A673 (cell line): ENCODE results near the gene SNCB. TPM values are rescaled to one million over a fixed set of nuclear protein-coding genes. Genes with fewer than 3 reads are reported as not detected.

Source experiments
- BruUV-seq: library from RNA; stranded (reverse); fragments of 400-500 nt; replicated peaks from 2 replicates; lab custom pipeline; 2021; lab: Mats Ljungman, UMichigan
- CTCF ChIA-PET: fragments of 300-600 bp; sonication (Branson Sonifier 250); formaldehyde crosslinking; loops from one replicate; lab custom pipeline; 2022; ENCODE audit warnings: antibody characterized with exemption; lab: Charles Lee
- POLR2A ChIA-PET: fragments of 300-600 bp; sonication (Branson Sonifier 250); formaldehyde crosslinking; loops from one replicate; lab custom pipeline; 2022; ENCODE audit warnings: antibody characterized with exemption; ENCODE audit not compliant: low non-redundant PET; lab: Charles Lee
- DNase-seq: peaks from one replicate; pipeline ENCODE4 v3.0.0-alpha.2; 2015; ENCODE audit warnings: low spot score
- H3K27ac ChIP-seq: fragments of 200-600 bp; sonication (generic); 2 replicates; pipeline ENCODE4 v1.5.1; 2016; ENCODE audit warnings: mixed run types, low read depth, mild to moderate bottlenecking, mixed read lengths, antibody characterized with exemption, low read length; ENCODE audit not compliant: poor library complexity, severe bottlenecking
- H3K27me3 ChIP-seq: fragments of 200-600 bp; sonication (generic); replicated peaks from 2 replicates; pipeline ENCODE4 v1.6.1; 2017; ENCODE audit warnings: mixed run types, low read depth, mild to moderate bottlenecking, mixed read lengths, antibody characterized with exemption, low read length; ENCODE audit not compliant: insufficient read depth, poor library complexity
- H3K36me3 ChIP-seq: fragments of 200-600 bp; sonication (generic); 2 replicates; pipeline ENCODE4 v1.6.1; 2016; ENCODE audit warnings: mixed run types, mild to moderate bottlenecking, mixed read lengths, antibody characterized with exemption, low read length; ENCODE audit not compliant: insufficient read depth, poor library complexity, severe bottlenecking
- H3K4me1 ChIP-seq: fragments of 200-600 bp; sonication (generic); 2 replicates; pipeline ENCODE4 v1.6.1; 2017; ENCODE audit warnings: mixed run types, mild to moderate bottlenecking, mixed read lengths, antibody characterized with exemption, low read length; ENCODE audit not compliant: insufficient read depth, poor library complexity, severe bottlenecking
- H3K4me3 ChIP-seq: fragments of 200-600 bp; sonication (generic); 2 replicates; pipeline ENCODE4 v1.5.1; 2016; ENCODE audit warnings: low read depth, mixed run types, mild to moderate bottlenecking, mixed read lengths, low read length; ENCODE audit not compliant: poor library complexity, severe bottlenecking
- H3K9me3 ChIP-seq: fragments of 200-600 bp; sonication (generic); 2 replicates; pipeline ENCODE4 v1.6.1; 2016; ENCODE audit warnings: mixed run types, low read depth, mild to moderate bottlenecking, mixed read lengths, antibody characterized with exemption, low read length; ENCODE audit not compliant: poor library complexity, severe bottlenecking
- EZH2 ChIP-seq: fragments of 200-600 bp; sonication (generic); IDR thresholded peaks from 2 replicates; pipeline ENCODE4 v1.6.1; 2017; ENCODE audit warnings: borderline replicate concordance, low read depth, mild to moderate bottlenecking, mixed read lengths, antibody characterized with exemption, low read length; ENCODE audit not compliant: poor library complexity, severe bottlenecking
- intact Hi-C: fragments of 100-400 bp; cut with micrococcal nuclease; formaldehyde crosslinking; loops from one replicate; pipeline ENCODE4 v1.10.0; 2022; ENCODE audit not compliant: unreplicated experiment
- total RNA-seq: library from RNA; stranded (reverse); gene quantifications from 2 replicates; pipeline ENCODE4 v1.2.3, GENCODE V29; 2021
- TF ChIP-seq, protein P1 (sequence below): fragments of 300-800, 200-600 bp; sonication (generic); conservative IDR thresholded peaks from 2 replicates; pipeline ENCODE4 v1.5.1; 2017; ENCODE audit warnings: low read depth, mild to moderate bottlenecking, antibody characterized with exemption, low read length, moderate library complexity, mixed read lengths

SNCB gene
- total RNA-seq, 1 experiment from 2014 or later: not detected

DNA sequence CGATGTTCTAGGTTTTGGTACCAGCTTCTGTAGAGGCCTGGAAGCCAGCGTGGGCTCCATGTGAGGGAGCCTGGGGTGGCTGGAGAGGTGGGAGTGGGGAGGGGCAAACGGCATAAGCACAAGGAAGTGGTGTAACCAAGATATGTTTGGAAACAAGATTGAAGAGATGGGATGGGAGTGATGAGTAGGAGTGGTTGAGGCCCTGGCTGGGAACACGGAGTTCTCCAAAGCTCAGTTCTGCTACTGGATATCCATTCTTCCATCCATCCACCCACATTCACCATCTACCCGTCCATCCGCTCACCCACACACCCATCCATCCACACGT is 29.1 kb upstream of the SNCB start:
- CTCF ChIA-PET: no interaction called here
- intact Hi-C loops: loop anchor here (2.0 kb wide), 1 partner anchor 159 kb away; no protein-coding TSS in a partner anchor

DNA sequence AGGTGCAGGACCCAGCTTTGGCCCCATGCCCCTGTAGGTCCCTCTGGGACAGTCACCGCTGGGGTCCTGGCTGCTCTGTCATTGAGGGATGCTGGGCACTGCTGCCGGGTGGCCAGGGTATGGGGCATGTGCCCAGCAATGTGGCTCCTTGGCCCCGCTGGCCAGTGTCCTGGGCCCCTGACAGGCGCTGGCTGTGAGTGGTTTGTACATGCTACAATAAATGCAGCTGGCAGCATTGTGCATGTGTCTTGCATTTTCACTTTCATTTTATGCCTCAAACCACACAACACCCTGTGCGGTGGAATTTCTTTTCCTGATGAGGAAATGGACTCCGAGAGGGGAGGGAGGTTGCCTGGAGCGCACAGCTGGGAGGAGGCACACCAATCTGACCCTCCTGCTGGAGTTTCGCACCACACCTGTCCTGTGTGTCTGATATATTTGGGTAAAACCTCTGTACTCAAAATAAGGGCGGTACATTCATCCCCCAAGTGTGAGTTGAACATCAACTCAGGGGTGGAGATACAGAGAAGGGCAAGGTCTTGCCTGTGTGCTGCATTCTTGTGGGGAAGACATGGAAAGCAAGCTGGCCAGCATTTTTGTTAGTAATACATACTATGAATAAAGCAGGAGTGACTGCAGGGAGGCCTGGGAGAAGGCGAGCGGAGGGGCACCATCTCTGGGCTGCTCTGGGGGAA is 28.6 kb upstream of the SNCB start:
- TF ChIP-seq EZH2: no peak
- POLR2A ChIA-PET: no interaction called here
- Histone ChIP-seq H3K27ac (no peak overlapping the region), H3K27me3 (no peaks in the 10 kb centered on the region), H3K4me3 (no peak overlapping the region), H3K4me1 (no peaks in the 10 kb centered on the region), H3K9me3 (no peaks in the 10 kb centered on the region), H3K36me3 (no peaks in the 10 kb centered on the region)
- DNase-seq: no peak
- BruUV-seq: no TSS peak
- CTCF ChIA-PET: interaction anchor here (1.3 to 1.7 kb wide), 2 partner anchors 9 to 453 kb away, joined by 4 read pairs; no protein-coding TSS in a partner anchor
- intact Hi-C loops: loop anchor here (2.0 kb wide), 1 partner anchor 160 kb away; no protein-coding TSS in a partner anchor

More for the DNA sequence above, 29.1 kb upstream of the SNCB start:
- no peak for DNase-seq
- H3K36me3 ChIP-seq: no peaks in the 10 kb centered on the region
- no TSS peak for BruUV-seq
- no peak overlapping the region for H3K27ac ChIP-seq
- H3K4me3 ChIP-seq: no peak overlapping the region
- POLR2A ChIA-PET: no interaction called here
- no peak for TF ChIP-seq EZH2
- TF ChIP-seq, protein P1, sequence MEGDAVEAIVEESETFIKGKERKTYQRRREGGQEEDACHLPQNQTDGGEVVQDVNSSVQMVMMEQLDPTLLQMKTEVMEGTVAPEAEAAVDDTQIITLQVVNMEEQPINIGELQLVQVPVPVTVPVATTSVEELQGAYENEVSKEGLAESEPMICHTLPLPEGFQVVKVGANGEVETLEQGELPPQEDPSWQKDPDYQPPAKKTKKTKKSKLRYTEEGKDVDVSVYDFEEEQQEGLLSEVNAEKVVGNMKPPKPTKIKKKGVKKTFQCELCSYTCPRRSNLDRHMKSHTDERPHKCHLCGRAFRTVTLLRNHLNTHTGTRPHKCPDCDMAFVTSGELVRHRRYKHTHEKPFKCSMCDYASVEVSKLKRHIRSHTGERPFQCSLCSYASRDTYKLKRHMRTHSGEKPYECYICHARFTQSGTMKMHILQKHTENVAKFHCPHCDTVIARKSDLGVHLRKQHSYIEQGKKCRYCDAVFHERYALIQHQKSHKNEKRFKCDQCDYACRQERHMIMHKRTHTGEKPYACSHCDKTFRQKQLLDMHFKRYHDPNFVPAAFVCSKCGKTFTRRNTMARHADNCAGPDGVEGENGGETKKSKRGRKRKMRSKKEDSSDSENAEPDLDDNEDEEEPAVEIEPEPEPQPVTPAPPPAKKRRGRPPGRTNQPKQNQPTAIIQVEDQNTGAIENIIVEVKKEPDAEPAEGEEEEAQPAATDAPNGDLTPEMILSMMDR: no peak
- H3K9me3 ChIP-seq: no peaks in the 10 kb centered on the region
- no peaks in the 10 kb centered on the region for H3K27me3 ChIP-seq
- no peaks in the 10 kb centered on the region for H3K4me1 ChIP-seq

DNA sequence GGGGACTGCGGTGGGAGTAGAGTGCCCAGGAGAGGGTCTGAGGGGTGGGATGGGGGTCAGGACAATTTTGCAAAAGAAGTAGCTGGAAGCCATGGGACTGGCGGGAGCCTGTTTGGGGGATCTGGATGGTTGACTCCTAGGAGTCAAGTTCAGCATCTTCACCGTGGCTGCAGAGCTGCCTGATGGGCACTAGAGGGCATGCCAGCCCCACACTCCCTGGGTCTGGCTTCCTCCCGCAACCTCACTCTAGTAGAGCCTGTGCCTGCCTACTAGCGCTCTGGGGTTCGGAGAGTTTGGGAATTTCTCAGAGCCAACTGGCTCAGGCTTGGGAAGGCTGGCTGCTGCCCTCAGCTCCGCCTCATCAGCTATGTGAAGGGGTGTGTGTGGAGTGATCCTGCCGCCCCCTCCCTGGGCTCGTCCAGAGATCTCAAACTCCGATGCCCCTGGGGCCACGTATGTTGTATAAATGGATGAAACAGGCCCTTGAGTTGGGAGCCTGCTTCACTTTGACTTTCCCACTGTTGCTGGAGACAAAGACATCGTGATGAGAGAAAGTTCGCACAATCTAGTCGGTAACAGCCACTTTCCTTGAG is 27.8 kb upstream of the SNCB start:
- DNase-seq: peak; percentile 61
- TF ChIP-seq, protein P1: peak; percentile 79
- TF ChIP-seq EZH2: no peak
- H3K27me3 ChIP-seq: no peaks in the 10 kb centered on the region
- H3K4me3 ChIP-seq: no peak overlapping the region
- intact Hi-C loops: loop anchor here (2.0 kb wide), 1 partner anchor 161 kb away; no protein-coding TSS in a partner anchor
- no peaks in the 10 kb centered on the region for H3K4me1 ChIP-seq
- no peaks in the 10 kb centered on the region for H3K9me3 ChIP-seq
- no peak overlapping the region for H3K27ac ChIP-seq
- CTCF ChIA-PET: interaction anchor here (1.3 to 1.7 kb wide), 2 partner anchors 8 to 454 kb away, joined by 4 read pairs; no protein-coding TSS in a partner anchor
- POLR2A ChIA-PET: no interaction called here
- BruUV-seq: TSS peak; percentile 70
- no peaks in the 10 kb centered on the region for H3K36me3 ChIP-seq
